ENCODE results near the gene EHHADH. TPM values are rescaled to one million over a fixed set of nuclear protein-coding genes. Genes with fewer than 3 reads are reported as not detected.

EHHADH gene
- total and polyA plus RNA-seq, 2 experiments from 2014 or later, result 2.5 to 6.0 TPM

GRCh38 chr3:185257334-185257733 is 3.5 kb upstream of the EHHADH start:
- Histone ChIP-seq H3F3A (replicated peaks; ENCODE audit: low read depth) (no peaks in the 10 kb centered on the region), H3K4me3 (no peak overlapping the region), H3K4me1 (ENCODE audit: insufficient read depth) (peaks cover 16% of the 10 kb centered on the region), H3K79me2 (replicated peaks; ENCODE audit: insufficient read depth) (no peaks in the 10 kb centered on the region), H3K27ac (ENCODE audit: low read depth) (no peak overlapping the region), H3K27me3 (ENCODE audit: insufficient read depth) (no peaks in the 10 kb centered on the region), H3K36me3 (ENCODE audit: insufficient read depth) (no peaks in the 10 kb centered on the region), H4K20me1 (replicated peaks; ENCODE audit: insufficient read depth) (no peaks in the 10 kb centered on the region), H3K4me2 (no peak overlapping the region), H3K9me2 (ENCODE audit: insufficient read depth) (no peaks in the 10 kb centered on the region; the same call in 1 of the 2 replicates), H2AFZ (no peak overlapping the region)
- DNase-seq (ENCODE audit: low spot score) (no peak), ATAC-seq (no peak)
- H3K4me1 Mint-ChIP-seq, result peaks cover 8% of the 10 kb centered on the region; the same call in 2 of the 3 replicates
- H3K27ac Mint-ChIP-seq, result no peak overlapping the region
- H3K9me3 Mint-ChIP-seq, result peaks cover 34% of the 10 kb centered on the region; the same call in 2 of the 3 replicates
- TF ChIP-seq EZH2 (IDR thresholded peaks at IDR 0.05; ENCODE audit: low read depth, unreplicated experiment) (no peak), JUNB (IDR thresholded peaks at IDR 0.05; ENCODE audit: unreplicated experiment) (no peak), ZNF462 (CRISPR knock-in tag; IDR thresholded peaks at IDR 0.05) (no peak), EZH2phosphoT487 (IDR thresholded peaks at IDR 0.05; ENCODE audit: unreplicated experiment) (no peak), ETS1 (IDR thresholded peaks at IDR 0.05) (no peak), POLR2AphosphoS5 (IDR thresholded peaks at IDR 0.05; ENCODE audit: low read depth) (no peak), ZNF331 (CRISPR knock-in tag; IDR thresholded peaks at IDR 0.05; ENCODE audit: low read depth) (no peak), CTCF (conservative IDR thresholded peaks at IDR 0.05; ENCODE audit: low read depth in 2 of 2) (no peak), STAT1 (IDR thresholded peaks at IDR 0.05; ENCODE audit: unreplicated experiment) (no peak), CREB1 (CRISPR knock-in tag; IDR thresholded peaks at IDR 0.05; ENCODE audit: low read depth) (no peak), NANOG (IDR thresholded peaks at IDR 0.05; ENCODE audit: borderline replicate concordance) (no peak), ZNF114 (CRISPR knock-in tag; IDR thresholded peaks at IDR 0.05) (no peak), REST (IDR thresholded peaks at IDR 0.05; ENCODE audit: unreplicated experiment) (no peak)
- peaks cover 15% of the 10 kb centered on the region; the same call in 2 of the 3 replicates for H3K36me3 Mint-ChIP-seq (ENCODE audit: low read depth)
- no peak overlapping the region for H3K4me3 Mint-ChIP-seq
- no peaks in the 10 kb centered on the region for H3K27me3 Mint-ChIP-seq (ENCODE audit: insufficient read depth, low read depth, poor library complexity)

All from GM23338 (cell line).